Hepatocyte (in vitro differentiated cells): ENCODE data around the gene TEX52.

Experiments used
- EZH2 ChIP-seq: fragments of 200-600 bp; sonication (generic); IDR thresholded peaks from 2 replicates; pipeline ENCODE4 v1.6.1; 2016; ENCODE audit warnings: antibody characterized with exemption, mild to moderate bottlenecking, borderline replicate concordance
- EZH2phosphoT487 ChIP-seq: fragments of 200-600 bp; sonication (generic); IDR thresholded peaks from one replicate; pipeline ENCODE4 v1.6.1; 2018; ENCODE audit warnings: antibody characterized with exemption, mild to moderate bottlenecking, low read depth, moderate library complexity; ENCODE audit not compliant: unreplicated experiment, severe bottlenecking
- TF ChIP-seq, protein P1 (sequence below): fragments of 200-600 bp; sonication (generic); IDR thresholded peaks from 2 replicates; pipeline ENCODE4 v1.5.1; 2016; ENCODE audit warnings: antibody characterized with exemption, mild to moderate bottlenecking; ENCODE audit not compliant: poor library complexity

DNA sequence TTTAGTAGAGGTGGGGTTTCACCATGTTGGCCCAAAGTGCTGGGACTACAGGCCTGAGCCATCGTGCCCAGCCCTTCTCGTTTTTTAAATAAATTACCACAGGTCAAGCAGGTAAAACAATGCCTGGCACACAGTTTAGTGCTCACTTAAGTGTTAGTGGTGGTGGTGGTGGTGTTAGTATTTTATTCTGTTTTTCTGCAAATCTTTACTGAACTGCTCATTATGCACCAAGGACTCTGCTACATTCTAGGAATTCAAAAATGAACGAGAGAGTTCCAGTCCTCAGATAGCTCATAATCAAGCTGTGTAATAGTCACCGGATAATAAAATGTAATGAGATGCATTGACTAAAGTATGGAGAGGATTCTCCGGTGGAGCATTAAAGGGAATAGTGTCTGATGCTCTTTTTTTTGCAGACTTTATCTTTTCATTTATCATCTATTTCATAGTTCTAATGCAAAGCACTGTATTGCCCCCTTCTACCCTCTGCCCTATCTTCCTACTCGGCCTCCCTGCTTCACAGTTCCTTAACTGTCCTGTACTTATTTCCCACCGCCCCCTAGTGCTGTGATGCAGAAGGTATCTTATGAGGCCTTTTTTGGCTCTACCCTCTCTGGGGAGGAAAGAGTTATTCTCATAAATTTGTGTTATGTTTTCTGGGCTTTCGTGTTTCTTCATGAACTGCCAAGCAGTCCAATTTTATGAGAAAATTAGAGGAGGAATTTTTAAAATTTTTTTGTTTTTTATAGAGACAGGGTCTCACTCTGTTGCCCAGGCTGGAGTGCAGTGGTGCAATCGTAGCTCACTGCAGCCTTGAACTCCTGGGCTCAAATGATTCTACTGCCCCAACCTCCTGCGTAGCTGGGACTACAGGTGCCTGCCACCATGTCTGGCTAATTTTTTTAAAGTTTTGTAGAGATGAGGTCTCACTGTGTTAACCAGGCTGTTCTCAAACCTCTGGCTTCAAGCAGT, 43.3 kb downstream of the TEX52 start:
- TF ChIP-seq, protein P1, sequence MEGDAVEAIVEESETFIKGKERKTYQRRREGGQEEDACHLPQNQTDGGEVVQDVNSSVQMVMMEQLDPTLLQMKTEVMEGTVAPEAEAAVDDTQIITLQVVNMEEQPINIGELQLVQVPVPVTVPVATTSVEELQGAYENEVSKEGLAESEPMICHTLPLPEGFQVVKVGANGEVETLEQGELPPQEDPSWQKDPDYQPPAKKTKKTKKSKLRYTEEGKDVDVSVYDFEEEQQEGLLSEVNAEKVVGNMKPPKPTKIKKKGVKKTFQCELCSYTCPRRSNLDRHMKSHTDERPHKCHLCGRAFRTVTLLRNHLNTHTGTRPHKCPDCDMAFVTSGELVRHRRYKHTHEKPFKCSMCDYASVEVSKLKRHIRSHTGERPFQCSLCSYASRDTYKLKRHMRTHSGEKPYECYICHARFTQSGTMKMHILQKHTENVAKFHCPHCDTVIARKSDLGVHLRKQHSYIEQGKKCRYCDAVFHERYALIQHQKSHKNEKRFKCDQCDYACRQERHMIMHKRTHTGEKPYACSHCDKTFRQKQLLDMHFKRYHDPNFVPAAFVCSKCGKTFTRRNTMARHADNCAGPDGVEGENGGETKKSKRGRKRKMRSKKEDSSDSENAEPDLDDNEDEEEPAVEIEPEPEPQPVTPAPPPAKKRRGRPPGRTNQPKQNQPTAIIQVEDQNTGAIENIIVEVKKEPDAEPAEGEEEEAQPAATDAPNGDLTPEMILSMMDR, result peak; percentile 78
- TF ChIP-seq EZH2phosphoT487, result no peak
- TF ChIP-seq EZH2, result no peak
